A549 treated with dexamethasone at 1 μM for 4 hours (cell line): ENCODE measurements around the gene NPR1. TPM values are rescaled to one million over a fixed set of nuclear protein-coding genes. Genes with fewer than 3 reads are reported as not detected.

Source experiments
- total RNA-seq: library from RNA; stranded (reverse); fragments of 200-300 nt; extraction: Qiagen RNA extraction; gene quantifications from 5 replicates; pipeline ENCODE4 v1.2.3, GENCODE V29; 2022

NPR1 gene
- 1.6 to 3.2 TPM (median 2.3 TPM) in 5 replicates for total RNA-seq

DNA sequence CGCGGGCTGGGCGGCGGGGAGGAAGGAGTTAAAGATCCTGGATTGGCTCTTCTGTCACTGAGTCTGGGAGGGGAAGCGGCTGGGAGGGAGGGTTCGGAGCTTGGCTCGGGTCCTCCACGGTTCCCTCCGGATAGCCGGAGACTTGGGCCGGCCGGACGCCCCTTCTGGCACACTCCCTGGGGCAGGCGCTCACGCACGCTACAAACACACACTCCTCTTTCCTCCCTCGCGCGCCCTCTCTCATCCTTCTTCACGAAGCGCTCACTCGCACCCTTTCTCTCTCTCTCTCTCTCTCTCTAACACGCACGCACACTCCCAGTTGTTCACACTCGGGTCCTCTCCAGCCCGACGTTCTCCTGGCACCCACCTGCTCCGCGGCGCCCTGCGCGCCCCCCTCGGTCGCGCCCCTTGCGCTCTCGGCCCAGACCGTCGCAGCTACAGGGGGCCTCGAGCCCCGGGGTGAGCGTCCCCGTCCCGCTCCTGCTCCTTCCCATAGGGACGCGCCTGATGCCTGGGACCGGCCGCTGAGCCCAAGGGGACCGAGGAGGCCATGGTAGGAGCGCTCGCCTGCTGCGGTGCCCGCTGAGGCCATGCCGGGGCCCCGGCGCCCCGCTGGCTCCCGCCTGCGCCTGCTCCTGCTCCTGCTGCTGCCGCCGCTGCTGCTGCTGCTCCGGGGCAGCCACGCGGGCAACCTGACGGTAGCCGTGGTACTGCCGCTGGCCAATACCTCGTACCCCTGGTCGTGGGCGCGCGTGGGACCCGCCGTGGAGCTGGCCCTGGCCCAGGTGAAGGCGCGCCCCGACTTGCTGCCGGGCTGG lies at the start of gene NPR1:
TSS of gene NPR1 (plus strand) at position 170 of the 818 bp plus-strand sequence. CDS start at position 591, 421 bp downstream.

DNA sequence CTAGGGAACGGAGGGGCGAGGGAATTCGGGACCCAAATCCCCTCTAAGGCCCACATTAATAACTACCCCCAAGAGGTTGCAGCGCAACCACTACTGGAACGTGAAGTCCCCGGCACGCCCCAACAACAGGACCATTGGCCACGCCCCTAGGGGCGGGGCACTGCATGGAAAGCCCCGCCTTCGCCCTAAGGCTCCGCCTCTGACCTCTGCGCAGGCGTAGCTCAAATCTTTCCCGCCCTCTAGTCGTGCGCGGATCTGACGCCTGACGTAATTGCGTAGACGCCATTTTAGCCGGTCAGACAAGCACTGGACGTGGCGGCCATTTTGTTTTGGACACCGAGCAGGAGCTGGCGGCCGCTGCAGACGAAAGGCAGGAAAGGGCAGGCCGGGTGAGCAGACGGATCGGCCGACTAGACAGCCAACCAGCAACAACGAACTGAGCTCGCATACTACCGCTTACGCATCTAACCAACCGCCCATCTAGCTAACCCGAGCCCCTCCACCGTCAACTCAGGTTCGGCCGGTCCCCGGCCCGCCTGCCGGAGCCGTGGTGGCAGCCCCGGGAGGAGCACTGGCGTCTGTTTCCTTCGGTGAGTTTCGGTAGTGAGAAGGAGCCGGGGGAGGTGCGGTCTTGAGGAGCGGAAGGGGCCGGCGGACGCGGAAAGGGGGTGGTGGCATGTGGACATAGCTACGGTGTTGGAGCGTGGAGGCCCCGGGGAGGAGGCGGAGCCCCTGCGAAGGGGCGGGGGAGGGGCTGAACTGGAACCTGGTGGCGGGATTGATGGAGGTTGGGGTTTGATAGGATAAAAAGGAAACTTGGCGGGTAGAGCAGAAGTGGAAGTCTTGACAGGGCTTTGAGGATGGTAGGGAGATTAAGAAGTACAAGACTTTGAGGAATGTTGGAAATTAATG lies 44.5 kb upstream of the NPR1 start, which contains the start of gene CHTOP:
TSS of gene CHTOP (plus strand) at position 313 of the 912 bp plus-strand sequence. CDS start 2,523 bp downstream, outside the sequence.

DNA sequence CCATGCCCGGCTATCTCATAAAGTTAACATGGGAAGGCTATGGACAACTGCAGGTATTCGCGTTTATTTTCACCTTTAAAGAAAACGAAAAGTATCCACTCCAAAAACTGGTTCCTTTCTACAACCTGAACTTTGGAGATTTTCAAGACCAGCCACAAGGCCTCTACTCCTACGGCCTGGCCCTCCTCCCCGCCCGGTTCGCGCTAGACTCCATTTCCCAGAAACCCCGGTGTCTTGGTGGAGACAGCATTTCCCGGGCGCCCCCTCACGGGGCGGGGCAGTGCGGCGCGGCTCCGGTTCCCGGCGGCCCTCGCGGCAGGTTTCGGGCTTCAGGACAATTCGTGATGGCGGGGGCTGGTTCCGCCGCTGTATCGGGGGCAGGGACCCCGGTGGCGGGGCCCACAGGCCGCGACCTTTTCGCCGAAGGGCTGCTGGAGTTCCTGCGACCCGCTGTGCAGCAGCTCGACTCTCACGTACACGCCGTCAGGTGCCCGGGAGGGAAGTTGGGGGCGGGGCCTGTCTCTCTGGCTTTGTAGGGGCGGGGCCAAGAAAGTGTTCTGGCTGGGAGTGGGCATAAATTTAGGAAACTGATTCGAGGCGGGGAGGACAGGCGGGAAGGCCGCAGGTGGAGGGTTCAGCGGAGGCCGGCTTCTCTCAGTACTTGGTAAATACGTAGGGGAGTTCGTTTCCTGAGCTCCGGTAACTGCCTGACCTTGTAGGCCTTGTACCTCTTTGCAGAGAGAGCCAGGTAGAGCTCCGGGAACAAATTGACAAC lies 19.9 kb upstream of the NPR1 start, which contains the start of gene SNAPIN:
TSS of gene SNAPIN (plus strand) at position 304 of the 775 bp plus-strand sequence. CDS start at position 345, 41 bp downstream.

DNA sequence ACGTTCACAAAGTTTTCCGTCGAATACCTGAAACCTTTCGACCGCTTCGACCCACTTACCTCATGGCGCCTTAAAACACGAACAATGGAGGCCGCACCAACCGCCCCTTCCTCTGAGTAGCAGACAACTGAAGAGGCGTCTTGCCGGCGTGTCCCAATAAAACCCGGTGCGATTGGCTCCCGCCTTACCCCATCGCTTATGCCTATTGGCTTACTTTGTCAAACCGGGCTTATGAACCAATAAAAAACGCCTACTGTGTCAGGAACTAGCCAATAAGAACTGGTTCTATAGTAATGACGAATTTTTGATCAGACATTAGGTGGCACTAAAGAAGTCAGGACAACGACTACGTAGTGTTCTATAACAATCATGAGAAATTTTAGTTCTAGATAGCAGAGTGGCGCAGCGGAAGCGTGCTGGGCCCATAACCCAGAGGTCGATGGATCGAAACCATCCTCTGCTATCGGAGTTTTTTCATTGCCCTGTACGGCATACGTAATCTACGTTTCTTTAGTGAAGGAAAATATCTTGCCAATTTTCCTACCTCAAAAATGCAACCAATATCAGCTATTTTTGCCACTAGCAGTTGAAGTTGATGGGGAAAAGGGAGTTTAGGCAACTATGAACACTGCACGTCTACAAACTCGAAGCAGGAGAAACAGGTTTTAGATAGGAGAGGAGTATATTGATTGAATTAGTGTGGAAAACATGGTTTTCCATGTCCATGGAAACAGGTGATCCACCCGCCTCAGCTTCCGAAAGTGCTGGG lies 7.4 kb upstream of the NPR1 start, which contains the start of gene ILF2:
TSS of gene ILF2 (minus strand) at position 135 of the 769 bp plus-strand sequence. CDS start at position 64, 71 bp downstream.

DNA sequence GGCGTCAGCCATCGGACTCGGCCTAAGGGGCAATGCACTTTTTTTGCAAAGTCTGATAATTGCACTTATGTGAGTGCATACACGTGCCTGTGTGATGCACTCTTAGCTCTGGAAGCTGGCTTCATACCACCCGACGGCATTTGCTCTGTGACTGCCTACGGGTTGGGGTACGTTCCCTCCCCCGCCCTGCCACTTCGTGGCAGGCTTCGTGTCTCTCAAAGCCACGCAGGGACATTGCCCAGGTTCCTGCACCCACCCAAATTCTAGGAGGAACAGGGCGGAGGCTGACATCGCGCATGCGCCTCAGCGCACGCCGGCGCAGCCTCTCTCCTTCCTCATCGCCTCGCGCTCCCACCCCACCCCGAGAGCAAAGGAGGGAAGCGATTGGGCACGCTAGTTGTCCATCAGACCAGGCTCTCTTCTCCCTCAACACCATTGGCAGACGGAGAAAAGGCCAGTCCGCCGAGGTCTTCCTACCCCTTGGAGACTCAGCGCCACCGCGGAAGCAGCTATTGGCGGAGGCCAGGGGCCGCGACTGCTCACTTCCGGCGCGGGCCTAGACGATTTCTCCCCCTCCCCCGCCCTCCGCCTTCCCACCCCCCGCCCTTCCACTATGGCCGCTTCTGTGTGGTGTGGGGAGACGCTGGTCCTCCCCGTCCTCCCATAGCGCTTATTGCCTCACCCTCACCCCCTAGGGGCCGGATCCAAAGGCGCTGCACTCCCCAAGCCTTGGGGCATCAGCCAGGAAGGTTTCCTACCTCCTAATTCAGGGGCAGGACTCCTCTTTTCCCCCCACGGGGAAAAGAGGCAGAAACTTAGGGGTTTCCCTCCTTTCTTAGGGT lies 49.2 kb downstream of the NPR1 start, which contains the start of gene INTS3:
TSS of gene INTS3 (plus strand) at position 588 of the 842 bp plus-strand sequence. CDS start 585 bp downstream, outside the sequence.

Other genes with a start within 250 kb of the NPR1 start
- gene S100A7, start 218.0 kb upstream of the NPR1 start, total RNA-seq: not detected in 5 replicates
- 2,947 to 3,960 TPM (median 3,059 TPM) in 5 replicates for gene S100A6, start 142.7 kb upstream of the NPR1 start, total RNA-seq
- 0.50 to 1.9 TPM (median 0.75 TPM) in 5 replicates for gene S100A5, start 137.8 kb upstream of the NPR1 start, total RNA-seq
- 1,278 to 1,937 TPM (median 1,356 TPM) in 5 replicates for gene S100A4, start 132.9 kb upstream of the NPR1 start, total RNA-seq
- 120 to 134 TPM (median 130 TPM) in 5 replicates for gene S100A3, start 129.4 kb upstream of the NPR1 start, total RNA-seq
- 22.8 to 28.7 TPM (median 26.8 TPM) in 5 replicates for gene S100A2, start 112.8 kb upstream of the NPR1 start, total RNA-seq
- gene S100A16, start 65.6 kb upstream of the NPR1 start, total RNA-seq: 467 to 520 TPM (median 496 TPM) in 5 replicates
- gene S100A14, start 62.4 kb upstream of the NPR1 start, total RNA-seq: 0.21 to 0.50 TPM (median 0.35 TPM) in 5 replicates
- gene S100A13, start 51.2 kb upstream of the NPR1 start, total RNA-seq: 145 to 196 TPM (median 153 TPM) in 5 replicates
- gene S100A1, start 50.3 kb upstream of the NPR1 start, total RNA-seq: 0.44 to 0.87 TPM (median 0.70 TPM) in 5 replicates
- 74.8 to 81.8 TPM (median 78.0 TPM) in 5 replicates for gene CHTOP, start 44.6 kb upstream of the NPR1 start, total RNA-seq
- gene SNAPIN, start 20.0 kb upstream of the NPR1 start, total RNA-seq: 55.1 to 60.1 TPM (median 56.8 TPM) in 5 replicates
- gene ILF2, start 7.7 kb upstream of the NPR1 start, total RNA-seq: 274 to 302 TPM (median 282 TPM) in 5 replicates
- gene INTS3, start 49.4 kb downstream of the NPR1 start, total RNA-seq: 14.7 to 23.4 TPM (median 23.0 TPM) in 5 replicates
- 1.1 to 2.0 TPM (median 1.5 TPM) in 5 replicates for gene SLC27A3, start 96.7 kb downstream of the NPR1 start, total RNA-seq
- gene GATAD2B, start 244.3 kb downstream of the NPR1 start, total RNA-seq: 9.4 to 15.3 TPM (median 13.0 TPM) in 5 replicates